Astrocyte of the hippocampus (primary cell): ENCODE measurements around the gene LCE1E.

Experiments
- DNase-seq: peaks from one replicate; pipeline ENCODE4 v3.0.0; 2011; ENCODE audit warnings: low read depth, low spot score

Gene LCE1E

GRCh38 chr1:152777510-152778137 is 8.4 kb upstream of the LCE1E start:
- DNase-seq: no peak

- DNase-seq: no peak
These were observed 3.0 kb upstream of the LCE1E start for GRCh38 chr1:152783095-152783494.

GRCh38 chr1:152795686-152796085 is 9.6 kb downstream of the LCE1E start:
- DNase-seq: no peak

- no peak for DNase-seq
These were observed 10.4 kb downstream of the LCE1E start, which contains the start of gene LCE1D for GRCh38 chr1:152796421-152796820. Gene LCE1D (plus strand): TSS chr1:152796721. CDS start chr1:152797795, 1,074 bp downstream.

GRCh38 chr1:152801333-152801732 is 15.3 kb downstream of the LCE1E start:
- no peak for DNase-seq

GRCh38 chr1:152806576-152806975 is 20.5 kb downstream of the LCE1E start, which contains the start of gene LCE1C:
Gene LCE1C (minus strand): TSS chr1:152806651. CDS start chr1:152805478, 1,173 bp downstream.
- DNase-seq: no peak

- DNase-seq: no peak
These were observed 25.0 kb downstream of the LCE1E start for GRCh38 chr1:152811050-152811449.

- DNase-seq: no peak
These were observed 25.6 kb downstream of the LCE1E start, which contains the start of gene LCE1B for GRCh38 chr1:152811671-152812070. Gene LCE1B (plus strand): TSS chr1:152811971. CDS start chr1:152812447, 476 bp downstream.

GRCh38 chr1:152817309-152817708 is 31.3 kb downstream of the LCE1E start:
- no peak for DNase-seq

GRCh38 chr1:152823294-152823693 is 37.2 kb downstream of the LCE1E start:
- no peak for DNase-seq

GRCh38 chr1:152824964-152825363 is 38.9 kb downstream of the LCE1E start:
- no peak for DNase-seq

GRCh38 chr1:152827173-152827572 is 41.1 kb downstream of the LCE1E start, which contains the start of gene LCE1A:
Gene LCE1A (plus strand): TSS chr1:152827473. CDS start chr1:152827473, 0 bp downstream.
- no peak for DNase-seq

- no peak for DNase-seq
These were observed 50.8 kb downstream of the LCE1E start for GRCh38 chr1:152836870-152837269.
